NCI-H510A (cell line): Measurements from ENCODE around the gene LAMA2.
A peak's percentile ranks its signal among the peaks of the same experiment; 100 is the strongest.
"Not testable (repeated sequence)": the region's sequence is repeated elsewhere in the genome, so short reads cannot be mapped to it uniquely, and the experiment has no call there.

ENCODE experiments used
- DNase-seq: peaks from one replicate; lab custom pipeline; 2025; lab: John Stamatoyannopoulos, UW

The LAMA2 gene

DNA sequence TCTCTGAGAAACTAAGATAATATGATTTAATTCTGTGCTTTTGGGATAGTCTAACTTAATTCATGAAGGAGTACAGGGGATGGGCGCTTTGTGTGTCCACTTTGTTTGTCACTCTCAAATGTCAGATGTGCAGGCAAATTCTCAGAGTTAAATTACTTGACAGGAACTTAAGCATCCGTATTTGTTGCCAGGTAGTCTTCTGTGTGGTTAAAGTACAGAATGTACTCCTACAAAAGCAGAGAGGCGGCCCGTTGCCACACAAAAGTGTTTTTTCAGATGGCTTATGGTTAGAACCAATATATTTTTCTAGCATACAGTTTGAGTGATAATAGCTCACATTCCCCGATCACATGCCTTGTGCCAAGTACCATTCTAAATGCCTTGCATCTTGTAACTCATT is 234.4 kb downstream of the LAMA2 start:
- no peak for DNase-seq

DNA sequence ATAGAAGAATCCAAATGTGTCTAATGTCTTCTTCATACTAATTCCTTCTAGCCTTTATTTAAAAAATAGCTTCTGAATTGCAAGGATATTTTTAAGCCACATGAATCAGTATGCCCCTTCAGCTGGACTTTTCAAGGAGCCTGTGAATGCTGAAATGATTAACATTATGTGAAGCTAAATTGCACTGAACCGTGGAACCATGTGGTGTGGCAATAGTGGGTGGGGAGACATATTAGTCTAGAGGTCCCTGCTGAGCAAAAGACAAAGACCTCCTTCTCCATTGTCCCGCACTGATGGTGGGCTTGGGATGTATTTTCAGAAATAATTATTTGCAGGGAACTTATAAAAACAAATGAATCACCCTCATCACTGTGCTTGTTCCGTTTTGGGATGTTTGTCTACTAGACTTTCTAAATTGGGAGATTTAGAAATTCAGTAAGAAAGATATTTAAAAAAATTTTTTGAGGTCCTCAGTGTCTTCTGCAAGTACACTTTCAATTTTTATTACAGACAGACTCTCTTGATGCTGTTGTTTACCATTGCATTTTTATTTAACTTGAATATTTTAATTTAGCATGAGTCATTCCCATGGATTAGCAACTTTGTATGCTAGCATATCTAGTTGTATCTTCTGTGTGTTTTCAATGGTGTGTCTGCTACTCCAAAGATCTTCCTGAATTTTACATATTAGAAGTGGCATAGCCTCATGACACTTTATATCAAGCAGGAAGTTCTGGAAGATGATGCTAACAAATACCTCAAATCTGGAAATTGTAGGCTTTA is 238.1 kb downstream of the LAMA2 start:
- no peak for DNase-seq

DNA sequence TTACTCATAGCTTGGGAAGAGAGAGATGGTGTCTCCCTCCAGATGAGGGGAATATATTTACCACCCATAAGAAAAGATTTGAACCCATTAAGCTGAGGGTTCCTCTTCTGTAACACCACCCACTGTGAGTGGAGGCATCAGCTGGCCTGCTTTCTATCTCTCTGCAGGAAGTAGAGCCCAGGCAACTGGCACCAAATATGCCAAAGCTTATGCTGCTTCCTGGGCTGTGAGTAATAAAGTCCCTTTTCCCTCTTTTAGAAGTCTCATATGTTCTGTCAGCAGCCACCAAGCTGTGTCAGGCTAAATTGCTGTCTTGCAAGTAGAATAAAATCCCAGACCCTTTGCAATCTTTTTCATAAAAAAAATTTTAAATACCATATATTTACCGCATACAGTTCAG is 241.4 kb downstream of the LAMA2 start:
- no peak for DNase-seq

DNA sequence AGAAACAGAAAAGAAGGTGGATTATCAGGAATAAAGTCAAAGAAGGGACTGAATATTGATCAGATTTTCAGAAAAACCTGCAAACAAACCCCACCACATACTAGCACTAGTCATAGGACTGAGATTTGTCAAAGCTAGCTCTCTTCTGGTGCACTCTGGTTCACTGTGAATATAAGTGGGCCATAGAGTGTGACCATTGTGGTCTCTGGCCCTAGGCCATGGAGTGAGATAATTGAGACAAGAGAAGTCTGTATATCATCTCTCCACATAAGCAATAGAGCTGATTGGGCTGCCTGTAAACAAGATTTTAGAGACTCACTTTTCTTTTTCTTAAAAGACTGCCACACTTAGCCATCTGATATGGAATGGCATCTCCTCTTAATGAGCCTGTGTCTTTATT is 247.2 kb downstream of the LAMA2 start:
- no peak for DNase-seq

DNA sequence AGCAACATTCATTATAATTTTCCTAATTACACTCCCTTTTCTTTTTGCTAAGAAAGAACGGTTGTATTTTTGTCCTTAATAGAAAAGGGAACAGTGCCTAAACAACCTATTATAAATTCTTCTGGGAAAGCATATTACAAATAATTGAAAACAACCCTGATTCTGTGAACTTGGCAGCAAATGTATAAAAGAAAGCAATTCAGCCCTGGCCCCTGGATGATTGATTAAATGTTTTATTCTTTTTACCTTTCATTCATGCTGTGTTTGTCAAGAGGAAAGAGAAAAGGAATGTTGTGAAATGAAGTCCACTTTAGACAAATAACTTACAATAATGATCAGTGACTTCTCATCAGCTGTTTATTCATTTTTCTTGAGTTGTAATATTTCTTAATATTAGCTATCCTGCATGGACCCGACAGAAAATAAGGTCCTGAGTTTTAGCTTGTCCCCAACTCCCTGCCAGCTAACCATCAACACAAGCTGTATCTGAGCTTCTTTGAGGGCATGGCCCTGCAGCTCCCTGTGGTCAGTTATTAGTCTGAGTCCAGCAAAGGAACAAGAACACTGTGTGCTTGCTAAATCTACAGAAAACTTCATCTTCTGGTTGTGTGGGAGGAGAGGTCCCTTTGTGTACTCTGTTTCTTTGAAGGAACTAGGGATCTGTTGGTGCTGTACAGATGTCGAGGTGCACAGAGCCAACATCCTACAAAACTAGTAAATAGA is 248.2 kb downstream of the LAMA2 start:
- DNase-seq = no peak

DNA sequence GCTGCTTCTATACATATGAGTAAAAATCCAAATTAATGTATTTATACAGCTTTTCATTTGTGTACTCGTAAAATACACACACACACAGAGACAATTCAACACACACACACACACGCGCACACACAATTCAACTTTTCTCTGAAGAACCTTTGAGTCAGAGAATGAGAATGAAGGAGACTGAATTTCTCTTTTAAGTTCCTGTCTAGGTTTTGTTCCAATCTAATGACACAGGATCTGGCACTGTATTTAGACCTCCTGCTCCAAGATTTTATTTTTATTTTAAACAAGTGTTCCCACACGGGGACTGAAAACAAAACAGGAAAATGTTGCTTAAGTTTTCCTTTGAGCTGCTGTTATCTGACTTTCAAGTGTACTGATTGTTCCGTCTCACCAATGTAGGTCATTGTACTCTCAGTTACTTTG is 250.8 kb downstream of the LAMA2 start:
- DNase-seq = no peak

DNA sequence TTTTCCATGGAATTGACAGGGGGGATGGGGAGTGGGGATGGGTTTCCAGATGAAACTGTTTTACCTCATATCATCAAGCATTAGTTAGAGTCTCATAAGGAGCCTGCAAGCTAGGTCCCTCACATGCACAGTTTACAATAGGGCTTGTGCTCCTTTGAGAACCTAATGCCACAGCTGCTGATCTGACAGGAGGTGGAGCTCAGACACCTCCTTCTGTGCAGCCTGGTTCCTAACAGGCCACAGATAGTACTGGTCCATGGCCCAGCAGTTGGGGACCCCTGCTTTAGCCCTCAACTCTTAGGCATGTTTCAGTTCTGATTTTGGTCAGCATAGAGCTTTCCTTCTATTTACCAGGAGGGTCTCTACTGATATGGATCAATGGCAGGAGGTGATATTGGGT is 251.6 kb downstream of the LAMA2 start:
- no peak for DNase-seq

DNA sequence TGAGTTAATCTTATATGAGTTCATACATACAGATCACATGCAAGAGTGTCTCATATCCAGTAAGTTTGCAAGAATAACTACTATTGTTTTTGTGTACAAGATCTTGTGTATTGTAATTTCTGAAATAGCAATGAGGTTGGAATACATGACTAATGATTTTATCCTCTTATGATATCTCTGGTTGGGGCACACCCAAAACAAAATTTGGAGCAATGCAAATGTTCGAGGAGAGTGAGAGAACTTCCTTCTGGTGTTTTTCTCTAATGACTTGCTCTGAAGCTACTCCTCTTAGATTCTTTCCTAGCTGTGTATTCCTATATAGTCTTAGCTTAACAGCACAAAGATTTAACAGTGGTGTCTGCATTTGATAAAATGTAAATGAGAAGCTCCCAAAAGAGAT is 252.5 kb downstream of the LAMA2 start:
- no peak for DNase-seq

DNA sequence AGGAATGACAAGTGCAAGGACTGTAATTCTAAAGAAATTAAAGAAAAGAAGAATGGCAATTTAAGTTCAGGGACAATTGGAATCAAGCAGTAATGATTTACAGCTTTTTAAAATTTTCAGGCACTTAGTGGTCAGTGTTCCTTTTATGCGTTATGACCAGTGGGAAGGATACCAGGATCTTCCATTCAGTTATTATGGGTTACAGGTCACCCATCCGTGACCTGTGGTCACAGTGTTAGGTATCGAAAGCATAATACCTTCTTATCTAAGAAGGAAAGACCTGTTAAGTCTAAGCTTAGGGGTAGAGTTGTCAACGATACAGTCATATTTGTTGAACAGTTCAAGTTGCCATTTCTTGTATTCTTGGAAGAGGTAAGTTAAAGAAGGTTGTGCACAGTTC is 253.8 kb downstream of the LAMA2 start:
- no peak for DNase-seq

DNA sequence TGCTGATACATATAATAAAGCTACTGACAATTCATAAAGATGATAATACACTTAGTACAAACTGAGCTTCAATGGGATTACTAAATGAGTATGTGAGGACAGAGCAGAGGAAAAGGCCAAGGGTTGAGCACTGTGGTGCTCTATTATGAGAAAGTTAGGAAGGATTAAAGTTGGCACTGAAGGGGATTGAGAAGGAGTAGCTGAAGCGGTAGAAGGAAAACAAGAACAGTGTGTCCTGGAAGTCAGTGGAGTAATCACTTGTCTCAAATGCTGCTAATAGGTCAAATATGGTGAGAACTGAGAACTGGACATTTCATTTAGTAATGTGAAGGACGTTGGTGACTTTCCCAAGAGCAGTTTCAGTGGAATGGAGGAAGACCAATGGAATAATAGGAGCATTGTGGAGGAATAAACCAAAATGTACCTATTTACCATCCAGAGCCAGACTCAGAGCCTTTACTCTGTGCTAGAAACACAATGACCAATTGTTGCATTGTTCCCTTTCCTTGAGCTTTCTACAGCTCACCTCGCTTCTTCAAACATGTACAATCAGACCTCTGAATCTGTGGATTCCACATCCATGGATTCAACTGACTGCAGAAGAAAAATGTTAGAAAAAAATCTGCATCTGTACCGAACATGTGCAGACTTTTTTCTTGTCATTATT is 255.9 kb downstream of the LAMA2 start:
- no peak for DNase-seq

DNA sequence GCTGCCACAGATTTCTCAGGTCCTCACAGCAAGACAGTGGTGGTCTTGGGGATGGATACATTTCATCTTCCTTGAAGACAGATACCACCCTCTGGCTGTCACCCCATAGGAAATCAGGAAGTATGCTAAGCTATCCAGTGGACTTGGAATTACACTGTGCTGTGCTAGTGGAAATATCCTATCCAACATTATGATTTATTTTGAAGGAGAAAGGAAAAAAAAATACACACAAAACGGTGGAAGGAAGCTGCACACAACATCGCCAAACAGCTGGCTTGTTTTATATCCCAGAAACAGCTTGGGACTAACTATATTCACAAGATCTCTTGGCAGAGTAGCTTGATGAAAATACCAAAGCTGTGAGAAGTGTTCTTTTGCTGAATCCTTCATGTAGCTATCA is 257.6 kb downstream of the LAMA2 start:
- DNase-seq = no peak

DNA sequence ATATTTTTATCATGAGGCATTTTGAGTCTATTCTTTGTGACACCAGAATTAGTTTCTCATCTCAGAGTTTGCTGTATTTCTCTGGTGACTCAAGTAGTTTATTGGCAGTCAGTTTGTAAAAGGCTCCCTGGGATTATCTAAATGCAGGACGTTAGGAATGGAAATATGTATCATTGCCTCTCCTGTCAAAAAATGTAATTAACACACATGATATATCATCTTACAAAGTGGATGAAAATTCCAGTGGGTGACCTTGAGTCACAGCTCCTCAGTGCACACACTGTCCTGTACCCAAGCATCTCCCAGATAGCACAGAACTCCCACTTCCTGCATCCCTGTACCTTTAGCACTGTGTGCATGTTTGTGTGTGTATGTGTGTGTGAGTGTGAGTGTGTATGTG is 258.6 kb downstream of the LAMA2 start:
- no peak for DNase-seq

DNA sequence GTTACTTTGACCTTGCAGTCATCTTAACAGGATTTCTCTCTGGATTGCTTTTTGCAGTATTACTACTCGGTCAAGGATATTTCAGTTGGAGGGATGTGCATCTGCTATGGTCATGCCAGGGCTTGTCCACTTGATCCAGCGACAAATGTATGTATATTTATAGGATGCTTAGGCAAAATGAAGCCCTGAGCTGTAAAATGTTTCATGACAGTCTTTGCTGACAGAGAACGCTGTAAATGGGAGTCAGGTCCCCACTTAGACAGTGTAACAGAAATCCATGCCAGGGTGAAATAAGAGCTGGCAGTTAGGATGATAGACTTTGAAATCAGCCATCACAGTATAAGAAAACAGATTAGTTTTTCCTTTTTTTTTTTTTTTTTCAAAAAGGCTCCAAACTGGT is 264.0 kb downstream of the LAMA2 start:
- no peak for DNase-seq

DNA sequence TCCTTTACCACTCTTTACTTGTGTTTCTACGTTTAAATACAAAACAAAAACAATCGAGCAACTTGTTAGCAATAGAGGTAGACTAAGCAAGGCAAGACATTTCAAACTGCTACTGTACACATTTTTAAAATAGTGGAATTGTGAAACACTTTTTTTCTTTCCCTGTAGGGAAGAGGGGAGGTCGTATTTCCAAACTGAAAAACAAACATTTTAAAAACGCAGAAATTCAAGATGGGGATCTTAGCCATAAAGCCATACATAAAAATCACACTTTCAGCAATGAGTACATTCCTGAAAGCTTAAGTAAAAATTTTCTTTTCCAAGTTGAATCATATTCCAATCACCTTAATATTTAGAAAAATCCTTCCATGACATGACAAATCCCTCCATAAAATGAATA is 267.6 kb downstream of the LAMA2 start:
- DNase-seq = no peak

DNA sequence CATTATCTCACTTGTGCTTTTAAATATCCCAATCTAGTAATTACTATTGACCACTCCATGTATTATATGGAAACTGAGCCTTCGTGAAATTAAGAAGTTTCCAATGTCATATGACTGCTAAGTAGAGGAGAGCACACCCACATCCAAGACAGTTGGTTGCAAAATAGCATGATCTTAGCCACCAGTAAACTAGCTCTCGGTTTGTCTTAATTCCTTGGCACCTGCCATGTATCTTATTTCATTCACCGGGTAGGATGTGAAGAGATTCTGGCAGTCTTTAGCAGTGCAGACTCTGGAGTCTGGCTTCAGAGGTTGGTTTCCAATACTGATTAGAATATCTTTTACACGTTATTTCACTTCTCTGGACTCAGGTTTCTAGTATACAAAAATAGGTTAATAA is 270.3 kb downstream of the LAMA2 start:
- no peak for DNase-seq

DNA sequence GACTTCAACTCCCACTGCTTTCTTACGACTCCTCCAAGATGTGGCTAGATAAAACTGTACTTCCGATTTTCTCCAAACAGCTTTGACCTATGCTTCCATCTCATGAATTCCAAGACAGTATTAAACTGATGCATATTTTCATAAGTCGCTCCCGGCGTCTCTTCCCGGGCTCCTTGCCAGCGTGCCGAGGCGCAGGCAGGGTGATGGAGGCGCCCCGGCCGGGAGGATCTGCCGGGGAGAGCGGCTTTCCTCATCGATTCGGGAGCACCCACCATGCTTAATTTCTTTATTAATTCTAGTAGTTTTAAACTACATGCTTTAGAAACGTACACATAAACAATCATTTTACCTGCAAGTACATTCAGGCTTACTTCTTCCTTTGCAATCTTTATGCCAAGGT is 276.3 kb downstream of the LAMA2 start:
- not testable (repeated sequence) for DNase-seq

DNA sequence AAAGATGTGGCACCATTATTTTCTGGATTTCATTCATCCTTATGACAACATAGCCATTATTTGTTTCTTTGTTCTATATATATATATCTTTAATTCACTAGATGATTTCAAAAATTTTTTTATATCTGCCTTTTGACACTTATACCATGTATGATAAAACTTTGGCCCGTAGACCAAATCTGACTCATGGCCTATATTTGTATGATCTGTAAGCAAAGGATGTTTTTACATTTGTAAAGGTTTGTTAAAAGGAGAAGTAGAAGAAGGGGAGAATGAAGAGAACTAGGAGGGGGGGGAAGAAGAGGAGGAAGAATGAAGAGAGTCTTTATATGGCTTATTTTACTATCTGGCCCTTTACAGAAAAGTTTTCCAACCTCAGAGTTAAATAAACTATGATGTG is 279.7 kb downstream of the LAMA2 start:
- DNase-seq = no peak

DNA sequence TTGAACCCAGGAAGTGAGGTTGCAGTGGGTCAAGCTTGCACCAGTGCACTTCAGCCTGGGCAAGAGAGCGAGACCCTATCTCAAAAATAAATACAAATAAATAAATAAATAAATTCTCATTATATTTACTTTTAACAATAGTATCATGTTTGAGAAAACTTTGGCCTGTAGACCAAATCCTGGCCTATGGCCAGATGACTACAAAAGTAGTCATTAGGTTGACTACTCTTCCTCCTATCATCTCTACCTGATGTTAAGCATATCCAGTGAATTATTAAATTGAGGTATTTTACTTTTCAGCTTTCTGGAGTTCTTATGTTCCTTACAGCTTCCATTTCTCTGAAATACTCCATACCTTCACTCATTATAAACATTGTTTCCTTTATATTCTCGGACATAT is 280.6 kb downstream of the LAMA2 start:
- DNase-seq = no peak

DNA sequence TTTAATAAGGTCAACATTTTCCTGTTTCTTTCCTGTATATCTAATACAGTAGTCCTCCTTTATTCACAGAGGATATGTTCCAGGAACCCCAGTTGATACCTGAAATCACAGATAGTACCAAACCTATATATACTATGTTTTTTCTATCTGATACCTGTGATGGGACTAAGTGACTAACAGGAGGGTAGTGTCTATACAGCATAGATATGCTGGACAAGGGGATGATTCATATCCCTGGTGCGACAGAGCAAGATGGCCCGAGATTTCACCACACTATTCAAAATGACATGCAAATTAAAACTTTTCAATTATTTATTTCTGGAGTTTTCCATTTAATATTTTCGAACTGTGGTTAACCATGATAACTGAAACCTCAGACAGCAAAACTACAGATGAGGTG is 281.1 kb downstream of the LAMA2 start:
- DNase-seq = no peak

DNA sequence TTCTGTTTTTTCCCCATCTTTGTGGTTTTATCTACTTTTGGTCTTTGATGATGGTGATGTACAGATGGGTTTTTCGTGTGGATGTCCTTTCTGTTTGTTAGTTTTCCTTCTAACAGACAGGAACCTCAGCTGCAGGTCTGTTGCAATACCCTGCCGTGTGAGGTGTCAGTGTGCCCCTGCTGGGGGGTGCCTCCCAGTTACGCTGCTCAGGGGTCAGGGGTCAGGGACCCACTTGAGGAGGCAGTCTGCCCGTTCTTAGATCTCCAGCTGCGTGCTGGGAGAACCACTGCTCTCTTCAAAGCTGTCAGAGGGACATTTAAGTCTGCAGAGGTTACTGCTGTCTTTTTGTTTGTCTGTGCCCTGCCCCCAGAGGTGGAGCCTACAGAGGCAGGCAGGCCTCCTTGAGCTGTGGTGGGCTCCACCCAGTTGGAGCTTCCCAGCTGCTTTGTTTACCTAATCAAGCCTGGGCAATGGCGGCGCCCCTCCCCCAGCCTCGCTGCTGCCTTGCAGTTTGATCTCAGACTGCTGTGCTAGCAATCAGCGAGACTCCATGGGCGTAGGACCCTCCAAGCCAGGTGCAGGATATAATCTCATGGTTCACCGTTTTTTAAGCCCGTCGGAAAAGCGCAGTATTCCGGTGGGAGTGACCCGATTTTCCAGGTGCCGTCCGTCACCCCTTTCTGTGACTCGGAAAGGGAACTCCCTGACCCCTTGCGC is 289.5 kb downstream of the LAMA2 start:
- peak; percentile 6 for DNase-seq

DNA sequence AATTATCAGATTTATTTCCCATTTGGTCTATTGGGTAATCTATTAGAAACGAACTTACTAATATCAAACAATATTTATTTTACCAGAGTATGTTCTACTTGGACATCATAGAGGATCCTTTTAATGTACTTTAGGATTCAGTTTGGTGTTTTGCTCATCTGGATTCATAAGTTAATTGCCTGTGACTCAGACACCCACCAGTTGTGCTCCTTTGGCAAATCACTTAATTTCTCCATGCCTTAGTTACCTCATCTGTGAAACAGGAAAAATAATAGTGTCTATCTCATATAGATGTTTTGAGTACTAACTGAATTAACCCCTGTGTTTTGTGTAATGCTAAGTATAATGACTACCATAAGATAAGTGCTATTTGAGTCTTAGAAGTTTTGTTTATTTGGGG is 292.1 kb downstream of the LAMA2 start:
- no peak for DNase-seq

DNA sequence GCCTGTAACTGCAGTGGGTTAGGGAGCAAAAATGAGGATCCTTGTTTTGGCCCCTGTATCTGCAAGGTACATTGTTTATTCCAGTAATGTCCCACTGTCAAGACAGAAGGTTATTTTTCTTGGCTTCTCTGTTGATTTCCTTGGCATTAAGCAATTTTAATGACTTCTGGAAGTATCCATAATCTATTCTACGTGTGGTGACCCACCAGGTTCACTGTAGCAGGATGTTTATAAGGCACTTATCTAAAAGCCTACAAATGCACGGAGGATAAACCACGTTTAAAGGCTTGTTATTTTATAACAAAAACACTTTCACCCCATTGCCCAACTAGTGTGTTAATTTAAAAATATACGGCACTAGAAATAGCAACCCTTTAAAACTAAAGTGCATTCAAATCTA is 294.9 kb downstream of the LAMA2 start:
- no peak for DNase-seq

DNA sequence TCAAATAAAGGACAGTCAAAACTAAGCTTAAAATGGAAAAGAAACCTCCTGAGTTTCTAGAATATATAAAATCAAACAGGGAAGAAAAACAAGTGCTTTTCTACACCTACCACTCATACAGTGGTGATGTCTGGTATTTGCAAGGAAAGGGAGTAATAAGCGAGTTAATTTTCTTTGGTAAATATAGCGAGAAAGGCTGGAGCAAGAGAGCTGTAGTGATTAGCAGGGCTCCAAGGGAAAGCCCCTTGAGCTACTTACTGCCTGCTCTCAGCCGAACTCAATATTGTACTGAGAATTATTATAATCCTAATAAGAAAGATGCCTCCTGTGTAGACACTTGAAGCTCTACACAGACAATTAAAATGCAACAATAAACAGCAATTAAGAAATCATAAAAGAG is 296.3 kb downstream of the LAMA2 start:
- no peak for DNase-seq
